ENCODE data around the gene ARHGAP31.
"Not testable (repeated sequence)": the region's sequence is repeated elsewhere in the genome, so short reads cannot be mapped to it uniquely, and the experiment has no call there.

ARHGAP31 gene

DNA sequence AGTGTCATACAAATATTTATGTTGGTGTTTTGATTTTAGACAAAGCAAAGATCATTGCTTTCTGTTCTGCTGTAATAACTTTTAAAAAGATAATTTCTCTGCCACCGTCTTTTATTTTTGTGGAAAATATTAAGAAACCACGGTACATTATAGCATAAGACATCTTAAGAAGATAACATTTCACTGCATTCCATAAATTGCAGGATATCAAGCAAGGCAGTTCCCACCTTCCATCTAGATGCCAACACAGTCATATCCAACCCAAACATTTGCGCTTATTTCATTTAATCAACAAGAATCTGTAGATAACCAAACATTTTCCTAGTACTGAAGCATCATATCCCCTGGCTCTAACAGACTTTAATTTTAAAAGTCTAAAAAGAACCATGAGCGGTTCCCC, 25.1 kb downstream of the ARHGAP31 start:
- no peak for DNase-seq

DNA sequence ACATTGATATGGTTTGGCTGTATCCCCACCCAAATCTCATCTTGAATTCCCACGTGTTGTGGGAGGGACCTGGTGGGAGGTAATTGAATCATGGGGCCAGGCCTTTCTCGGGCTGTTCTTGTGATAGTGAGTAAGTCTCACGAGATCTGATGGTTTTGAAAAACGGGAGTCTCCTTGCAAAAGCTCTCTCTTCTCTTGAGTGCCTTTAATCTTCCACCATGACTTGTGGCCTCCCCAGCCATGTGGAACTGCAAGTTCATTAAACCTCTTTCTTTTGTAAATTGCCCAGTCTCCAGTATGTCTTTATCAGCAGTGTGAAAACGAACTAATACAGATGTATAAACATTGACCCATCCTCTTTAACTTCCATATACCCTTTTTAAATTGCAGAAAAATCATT, 26.6 kb downstream of the ARHGAP31 start:
- DNase-seq: not testable (repeated sequence)

- peak; percentile 65 for DNase-seq
Observed at GRCh38 chr3:119322021-119322834, 28.0 kb downstream of the ARHGAP31 start.

DNA sequence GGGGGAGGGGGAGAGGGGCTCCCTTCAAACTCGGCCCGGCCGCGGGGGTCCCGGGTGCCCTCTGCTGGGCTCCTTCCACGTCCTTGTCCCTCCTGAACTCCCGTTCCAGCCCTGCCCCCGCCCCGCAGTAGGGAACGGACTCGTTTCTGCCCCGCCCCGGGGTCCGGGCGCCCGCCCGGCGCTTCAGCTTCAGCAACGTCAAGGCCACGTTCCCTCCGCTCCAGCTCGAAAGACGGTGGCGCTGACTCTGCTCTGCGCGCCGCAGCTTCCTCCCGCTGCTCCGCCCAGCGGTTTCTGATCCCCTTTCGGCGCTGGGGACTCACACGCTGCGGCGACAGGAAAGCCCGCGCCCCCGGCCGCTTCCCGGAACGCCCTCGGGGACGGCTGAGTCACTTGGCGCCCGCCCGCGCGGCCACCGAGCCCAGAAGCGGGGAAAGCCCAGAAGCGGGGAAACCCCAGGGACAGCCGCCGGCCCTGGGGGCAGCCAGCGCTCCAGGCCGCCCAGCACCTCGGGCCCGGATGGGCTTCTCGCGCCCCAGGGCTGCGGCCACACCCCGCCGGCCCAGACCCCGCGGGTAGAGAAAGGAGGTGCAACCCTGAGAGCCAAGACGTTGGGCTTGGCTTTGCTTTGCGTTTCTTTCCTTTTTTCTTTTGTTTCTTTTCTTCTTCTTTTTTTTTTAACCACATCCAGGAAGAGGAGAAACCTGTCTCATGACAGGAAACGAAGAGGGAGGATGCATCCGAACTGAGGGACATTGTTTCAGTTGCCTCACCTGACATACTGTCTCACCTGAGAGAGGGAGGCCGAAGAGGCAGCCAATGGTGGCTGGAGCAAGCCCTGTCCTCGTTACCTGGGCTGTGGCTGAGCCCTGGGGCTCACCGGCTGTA, 28.9 kb downstream of the ARHGAP31 start:
- peak; percentile 85 for DNase-seq

DNA sequence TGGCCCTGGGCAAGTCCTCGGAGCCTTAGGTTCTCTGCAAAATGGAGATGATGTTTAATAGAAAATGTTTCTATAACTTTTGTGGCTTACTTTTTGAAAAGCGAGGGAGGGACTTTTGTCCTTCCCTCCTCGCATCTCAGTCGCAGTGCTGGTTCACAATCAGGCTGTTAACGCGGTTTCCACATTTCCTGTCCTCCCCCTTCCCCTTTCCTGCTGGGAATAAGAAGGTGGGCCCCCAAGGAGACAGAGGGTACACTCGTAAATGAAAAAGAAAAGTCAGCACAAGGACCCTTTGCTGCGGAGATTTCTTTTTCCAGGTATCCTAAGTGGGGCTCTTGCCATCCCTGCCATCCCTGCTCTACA, 29.5 kb downstream of the ARHGAP31 start:
- no peak for DNase-seq

- no peak for DNase-seq
Observed at GRCh38 chr3:119324899-119325298, 30.7 kb downstream of the ARHGAP31 start.

GRCh38 chr3:119326976-119327375, 32.8 kb downstream of the ARHGAP31 start:
- DNase-seq: no peak

- DNase-seq: no peak
Observed at GRCh38 chr3:119329551-119329950, 35.4 kb downstream of the ARHGAP31 start.

GRCh38 chr3:119330181-119330580, 36.0 kb downstream of the ARHGAP31 start:
- DNase-seq: no peak

DNA sequence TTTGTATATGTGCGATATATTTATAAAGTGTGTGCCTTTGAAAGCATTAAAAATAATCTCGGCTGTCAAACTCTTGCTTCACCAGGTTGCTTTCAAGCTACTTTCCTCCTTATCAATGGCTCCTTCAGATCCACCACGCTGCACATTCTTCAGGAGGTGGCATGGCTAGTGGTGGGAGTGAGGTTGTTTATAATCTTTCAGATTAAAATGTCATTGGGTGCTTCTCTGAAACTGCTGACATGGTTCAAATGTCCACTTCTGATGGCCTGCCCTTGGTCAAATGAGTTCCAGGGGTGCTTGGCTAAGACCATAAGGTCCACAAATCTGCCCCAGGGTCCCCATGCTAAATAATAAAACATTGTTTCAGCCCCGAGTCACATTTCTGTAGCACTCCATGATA, 36.7 kb downstream of the ARHGAP31 start:
- DNase-seq: no peak

GRCh38 chr3:119331661-119332060, 37.5 kb downstream of the ARHGAP31 start:
- peak; percentile 60 for DNase-seq

- no peak for DNase-seq
Observed at GRCh38 chr3:119333773-119334509, 39.8 kb downstream of the ARHGAP31 start.

- DNase-seq: no peak
Observed at GRCh38 chr3:119336823-119337222, 42.6 kb downstream of the ARHGAP31 start.

DNA sequence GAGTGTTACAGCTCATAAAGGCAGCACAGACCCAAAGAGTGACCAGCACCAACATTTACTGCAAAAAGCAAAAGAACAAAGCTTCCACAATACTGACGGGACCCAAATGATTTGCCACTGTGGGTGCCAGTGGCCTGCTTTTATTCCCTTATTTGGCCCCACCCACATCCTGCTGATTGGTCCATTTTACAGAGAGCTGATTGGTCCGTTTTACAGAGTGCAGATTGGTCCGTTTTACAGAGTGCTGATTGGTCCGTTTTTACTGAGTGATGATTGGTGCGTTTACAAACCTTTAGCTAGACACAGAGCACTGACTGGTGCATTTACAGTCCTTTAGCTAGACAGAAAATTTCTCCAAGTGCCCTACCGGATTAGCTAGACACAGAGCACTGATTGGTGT, 43.2 kb downstream of the ARHGAP31 start:
- not testable (repeated sequence) for DNase-seq

DNA sequence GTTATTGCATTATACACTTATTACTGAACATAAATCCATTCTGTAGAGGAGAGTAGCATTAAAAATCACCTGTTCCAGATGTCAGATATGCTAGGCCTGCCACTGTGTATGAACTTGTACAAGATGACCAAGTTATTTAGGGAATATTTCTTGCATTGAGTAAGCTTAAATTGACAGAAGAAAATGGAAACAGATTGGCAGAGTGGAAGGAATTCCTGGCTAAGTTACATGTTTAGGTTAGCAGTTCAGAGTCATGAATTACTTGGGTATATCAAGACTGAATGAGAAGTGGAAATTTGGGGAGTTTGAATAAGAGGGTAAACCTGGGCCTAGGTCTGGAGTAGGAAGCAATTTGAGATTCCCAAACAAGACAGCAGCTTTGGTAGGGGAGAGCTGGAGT, 44.6 kb downstream of the ARHGAP31 start:
- peak; percentile 45 for DNase-seq

GRCh38 chr3:119340014-119340413, 45.8 kb downstream of the ARHGAP31 start:
- DNase-seq: no peak

DNA sequence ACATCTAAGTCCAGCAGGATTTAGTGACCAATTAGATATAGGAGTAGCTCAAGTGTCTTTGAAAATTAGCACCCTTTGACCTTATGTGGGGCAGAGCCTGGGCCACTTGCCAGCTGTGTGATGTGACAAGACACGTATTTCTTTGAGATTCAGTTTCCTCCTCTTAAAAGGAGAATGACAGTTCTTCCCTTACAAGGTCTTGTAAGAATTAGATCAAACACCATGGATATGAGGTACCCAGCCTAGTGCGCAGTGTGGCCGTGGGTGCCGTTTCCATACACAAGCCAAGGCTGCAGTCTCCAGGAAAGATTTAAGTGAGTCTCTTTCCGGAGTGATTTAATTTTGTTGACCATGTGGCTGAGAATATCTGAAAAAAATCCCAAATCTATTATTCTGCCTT, 46.3 kb downstream of the ARHGAP31 start:
- DNase-seq: no peak

DNA sequence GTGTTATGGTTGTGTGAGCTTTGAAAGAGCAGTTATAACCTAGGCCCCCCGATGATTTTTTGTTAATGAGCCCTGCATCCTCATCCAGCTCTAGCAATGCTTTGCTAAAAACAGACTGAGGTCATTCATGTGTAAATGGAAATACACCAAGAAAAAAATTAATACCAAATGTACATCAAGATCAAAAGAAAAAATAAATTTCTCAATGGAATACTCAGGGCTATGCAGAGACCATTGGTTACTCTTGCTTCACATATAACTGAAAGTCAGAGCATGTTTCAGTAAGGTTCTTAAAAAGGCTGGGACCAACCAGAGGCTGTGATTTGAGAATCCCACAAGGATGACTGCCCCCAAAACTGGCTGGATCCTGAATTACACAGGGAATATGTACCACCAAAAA, 48.0 kb downstream of the ARHGAP31 start:
- DNase-seq: peak; percentile 33

- DNase-seq: no peak
Observed at GRCh38 chr3:119343719-119344118, 49.5 kb downstream of the ARHGAP31 start.

- no peak for DNase-seq
Observed at GRCh38 chr3:119346076-119346496, 51.9 kb downstream of the ARHGAP31 start.

DNA sequence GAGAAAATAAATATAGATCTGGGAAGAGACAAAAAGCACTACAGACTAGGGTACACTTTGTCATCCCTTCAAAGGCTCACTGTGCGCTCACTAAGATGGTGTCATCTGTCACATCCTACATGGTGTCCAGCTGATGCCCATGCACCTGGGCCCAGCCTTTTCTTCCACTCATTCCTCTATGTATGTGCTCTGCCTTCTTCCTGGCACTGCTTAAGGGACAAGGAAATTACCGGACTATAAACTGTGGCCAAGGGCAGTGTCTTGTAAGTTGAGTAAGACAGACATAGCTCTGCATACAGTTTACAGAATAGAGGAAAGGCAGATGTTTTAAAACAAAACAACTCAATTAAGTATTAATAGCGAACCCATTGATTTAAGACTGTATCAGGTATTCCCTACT, 52.9 kb downstream of the ARHGAP31 start:
- no peak for DNase-seq

GRCh38 chr3:119349354-119350041, 55.3 kb downstream of the ARHGAP31 start:
- no peak for DNase-seq
